IMR-90 (cell line): ENCODE measurements around the gene CD7. TPM values are rescaled to one million over a fixed set of nuclear protein-coding genes. Genes with fewer than 3 reads are reported as not detected.
A peak's percentile ranks its signal among the peaks of the same experiment; 100 is the strongest.

Source experiments
- ATAC-seq: fragments of 200-7000 bp; cut with Tn5 transposase; 2 replicates; pipeline ENCODE4 v1.9.1; 2020; ENCODE audit warnings: low read depth, mild to moderate bottlenecking, moderate library complexity
- BruUV-seq: library from RNA; stranded (reverse); fragments of 400-500 nt; replicated peaks from 2 replicates; lab custom pipeline; 2021; lab: Mats Ljungman, UMichigan
- CTCF ChIA-PET: fragments of 300-600 bp; formaldehyde crosslinking; extraction: SDS; loops from one replicate; lab custom pipeline; 2021; ENCODE audit warnings: antibody characterized with exemption; lab: Yijun Ruan, JAX
- POLR2A ChIA-PET: fragments of 300-600 bp; sonication (Branson Sonifier 250); formaldehyde crosslinking; loops from one replicate; lab custom pipeline; 2022; ENCODE audit warnings: antibody characterized with exemption; ENCODE audit not compliant: unreplicated experiment; lab: Charles Lee
- DNase-seq: peaks from one replicate; pipeline ENCODE4 v3.0.0; 2013
- H2AFZ ChIP-seq: replicated peaks from 2 replicates; pipeline ENCODE3; 2013; ENCODE audit warnings: low read length, mild to moderate bottlenecking; ENCODE audit not compliant: poor library complexity
- H2AK5ac ChIP-seq: 2 replicates; pipeline ENCODE4 v1.6.1; 2013; ENCODE audit warnings: low read depth, low read length, inconsistent platforms
- H2AK9ac ChIP-seq: replicated peaks from 2 replicates; pipeline ENCODE3; 2013; ENCODE audit warnings: mild to moderate bottlenecking, low read depth, low read length, moderate library complexity; ENCODE audit not compliant: poor library complexity
- H2BK120ac ChIP-seq: 2 replicates; pipeline ENCODE4 v1.6.1; 2013; ENCODE audit warnings: low read depth, low read length, inconsistent platforms
- H2BK15ac ChIP-seq: 3 replicates; pipeline ENCODE4 v1.6.1; 2013; ENCODE audit warnings: low read depth, low read length, inconsistent platforms
- H2BK20ac ChIP-seq: 2 replicates; pipeline ENCODE4 v1.6.1; 2013; ENCODE audit warnings: low read depth, mild to moderate bottlenecking, inconsistent platforms, low read length, moderate library complexity
- H2BK5ac ChIP-seq: 2 replicates; pipeline ENCODE4 v1.6.1; 2013; ENCODE audit warnings: mild to moderate bottlenecking, low read depth, low read length, inconsistent platforms; ENCODE audit not compliant: poor library complexity, severe bottlenecking
- H3K14ac ChIP-seq: replicated peaks from 2 replicates; pipeline ENCODE4 v1.6.1; 2013; ENCODE audit warnings: low read depth, low read length, inconsistent platforms
- H3K18ac ChIP-seq: 2 replicates; pipeline ENCODE4 v1.6.1; 2013; ENCODE audit warnings: low read depth, low read length, control low read depth
- H3K23ac ChIP-seq: 2 replicates; pipeline ENCODE4 v1.6.1; 2013; ENCODE audit warnings: low read depth, low read length, inconsistent platforms
- H3K27ac ChIP-seq: 2 replicates; pipeline ENCODE4 v1.5.1; 2013; ENCODE audit warnings: mild to moderate bottlenecking, control low read depth, low read length; ENCODE audit not compliant: insufficient read depth
- H3K27me3 ChIP-seq: 2 replicates; pipeline ENCODE4 v1.6.1; 2013; ENCODE audit warnings: low read length; ENCODE audit not compliant: control insufficient read depth, insufficient read depth
- H3K36me3 ChIP-seq: 2 replicates; pipeline ENCODE4 v1.6.1; 2013; ENCODE audit warnings: low read length, mixed read lengths; ENCODE audit not compliant: control insufficient read depth, insufficient read depth
- H3K4ac ChIP-seq: 2 replicates; pipeline ENCODE4 v1.6.1; 2013; ENCODE audit warnings: low read depth, low read length, inconsistent platforms
- H3K4me1 ChIP-seq: 2 replicates; pipeline ENCODE4 v1.6.1; 2013; ENCODE audit warnings: low read length, mixed read lengths; ENCODE audit not compliant: control insufficient read depth, insufficient read depth
- H3K4me2 ChIP-seq: 2 replicates; pipeline ENCODE4 v1.6.1; 2013; ENCODE audit warnings: low read depth, mild to moderate bottlenecking, control low read depth, low read length, moderate library complexity
- H3K4me3 ChIP-seq: 2 replicates; pipeline ENCODE4 v1.5.1; 2013; ENCODE audit warnings: low read depth, mild to moderate bottlenecking, control low read depth, low read length, moderate library complexity; ENCODE audit not compliant: insufficient read depth
- H3K56ac ChIP-seq: 2 replicates; pipeline ENCODE4 v1.6.1; 2013; ENCODE audit warnings: low read length, inconsistent platforms; ENCODE audit not compliant: insufficient read depth; ENCODE audit errors: extremely low read depth
- H3K79me1 ChIP-seq, 2 experiments: 2 replicates each; pipeline ENCODE4 v1.6.1; 2013; ENCODE audit warnings: low read length in 2 of 2, inconsistent platforms in 1 of 2, low read depth in 1 of 2
- H3K9ac ChIP-seq: 2 replicates; pipeline ENCODE4 v1.6.1; 2013; ENCODE audit warnings: low read depth, low read length, control low read depth
- H3K9me1 ChIP-seq: 2 replicates; pipeline ENCODE4 v1.6.1; 2013; ENCODE audit warnings: low read length, inconsistent platforms; ENCODE audit not compliant: insufficient read depth
- H3K9me3 ChIP-seq: 2 replicates; pipeline ENCODE4 v1.6.1; 2013; ENCODE audit warnings: low read length; ENCODE audit not compliant: control insufficient read depth, insufficient read depth
- H4K20me1 ChIP-seq: 2 replicates; pipeline ENCODE4 v1.6.1; 2013; ENCODE audit warnings: low read length, inconsistent platforms; ENCODE audit not compliant: insufficient read depth
- H4K5ac ChIP-seq: 2 replicates; pipeline ENCODE4 v1.6.1; 2013; ENCODE audit warnings: mild to moderate bottlenecking, low read depth, low read length, control low read depth
- H4K8ac ChIP-seq, 2 experiments: 2 replicates each; pipeline ENCODE4 v1.6.1; 2013; ENCODE audit warnings: low read depth in 2 of 2, low read length in 2 of 2, control low read depth in 1 of 2, inconsistent platforms in 1 of 2
- H4K91ac ChIP-seq: 2 replicates; pipeline ENCODE4 v1.6.1; 2013; ENCODE audit warnings: low read depth, low read length, inconsistent platforms; ENCODE audit not compliant: insufficient read depth
- MAFK ChIP-seq: IDR thresholded peaks from 2 replicates; pipeline ENCODE4 v1.6.1; 2012; ENCODE audit warnings: low read depth, low read length, improper control_type of control experiment
- WGBS, 2 experiments: methylation state at CpG; one replicate each; pipeline versions ENCODE4 v1.1.5 to v1.1.7; 2013; ENCODE audit warnings: missing lambda C conversion rate in 2 of 2; ENCODE audit not compliant: insufficient read length in 1 of 2; ENCODE audit errors: extremely low coverage in 2 of 2; 5-methylcytosine and 5-hydroxymethylcytosine counted together
- dilution Hi-C: fragments of 300-500 bp; cut with HindIII; formaldehyde crosslinking; loops from one replicate; pipeline ENCODE4 v1.14.3; 2018; ENCODE audit warnings: low sequenced_read_pairs; ENCODE audit not compliant: unreplicated experiment
- in situ Hi-C: fragments of 300-500 bp; cut with MboI; formaldehyde crosslinking; loops from 3 replicates; pipeline ENCODE4 v1.14.3; 2019; ENCODE audit warnings: low sequenced_read_pairs, inconsistent platforms, mixed read lengths
- intact Hi-C: fragments of 100-400 bp; cut with micrococcal nuclease; formaldehyde crosslinking; loops from 2 replicates; pipeline ENCODE4 v1.10.0; 2022
- polyA plus RNA-seq, 3 experiments: library from polyadenylated mRNA; depleted of rRNA; stranded (reverse); fragments of >200 nt; gene quantifications; 2 replicates each; pipeline ENCODE4 v1.2.3, GENCODE V29; 2012; ENCODE audit warnings: low replicate concordance in 1 of 3
- total RNA-seq: library from RNA; depleted of rRNA; stranded (reverse); fragments of >200 nt; gene quantifications from 2 replicates; pipeline ENCODE4 v1.2.3, GENCODE V29; 2012

CD7 gene
- total and polyA plus RNA-seq, 2 of the 4 experiments (the other 2 are of a cell fraction): not detected

DNA sequence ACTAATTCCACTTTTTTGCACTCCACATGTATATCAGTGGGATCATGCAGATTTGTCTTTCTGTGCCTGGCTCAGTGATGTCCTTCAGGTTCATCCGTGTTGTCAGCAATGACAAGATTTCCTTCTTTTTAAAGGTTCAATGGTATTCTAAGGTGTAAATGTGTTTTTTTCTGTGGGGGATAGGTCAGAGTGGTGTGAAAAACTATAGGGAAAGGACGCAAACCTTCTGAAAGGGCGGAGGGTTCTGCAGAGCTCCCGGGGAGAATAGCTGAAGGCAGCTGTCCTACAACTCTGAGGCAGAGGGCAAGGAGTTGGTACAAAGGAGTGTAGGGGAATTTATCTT is 22.0 kb downstream of the CD7 start:
- Histone ChIP-seq H4K91ac (0 out of 2 replicates have a peak overlapping the region, but pooled peaks have one; percentile 18), H4K20me1 (no peaks in the 10 kb centered on the region; the same call in 1 of the 2 replicates), H3K18ac (no peak overlapping the region), H2AFZ (no peak overlapping the region), H3K36me3 (no peaks in the 10 kb centered on the region), H2BK15ac (no peak overlapping the region), H3K27me3 (no peaks in the 10 kb centered on the region), H3K27ac (no peak overlapping the region), H4K8ac (no peak overlapping the region), H3K9ac (no peak overlapping the region), H3K9me3 (no peaks in the 10 kb centered on the region), H3K4me1 (peaks cover 23% of the 10 kb centered on the region), H3K4me3 (no peak overlapping the region), H3K9me1 (peaks cover 13% of the 10 kb centered on the region), H3K56ac (no peak overlapping the region), H2AK9ac (no peak overlapping the region), H3K79me1 (peaks cover 0 to 26% of the 10 kb centered on the region in 2 experiments; a peak in 2 of 4 replicates), H2BK5ac (no peak overlapping the region), H4K5ac (no peak overlapping the region), H2BK20ac (no peak overlapping the region), H3K4me2 (no peak overlapping the region), H3K23ac (no peak overlapping the region), H2AK5ac (no peak overlapping the region), H3K14ac (no peak overlapping the region), H3K4ac (no peak overlapping the region), H2BK120ac (no peak overlapping the region)
- ATAC-seq (no peak), DNase-seq (no peak)
- intact Hi-C loops: no loop called here
- ChIA-PET POLR2A (interaction anchor here (1.1 kb wide), 1 partner anchor 23 kb away, joined by 3 read pairs; no protein-coding TSS in a partner anchor), CTCF (no interaction called here)
- in situ Hi-C loops: no loop called here
- WGBS, 2 experiments: 80% methylated on average over 2 of the region's 4 CpGs; no CpG with 5 or more reads in 1 of the 2 experiments
- TF ChIP-seq MAFK: no peak
- dilution Hi-C loops: no loop called here
- BruUV-seq: no TSS peak
